MCF 10A (cell line): ENCODE measurements around the gene LDLRAD4. TPM values are rescaled to one million over a fixed set of nuclear protein-coding genes. Genes with fewer than 3 reads are reported as not detected.

Source experiments
- BruUV-seq: library from RNA; stranded (reverse); fragments of 400-500 nt; replicated peaks from 2 replicates; lab custom pipeline; 2021; lab: Mats Ljungman, UMichigan
- CTCF ChIA-PET: fragments of 300-600 bp; sonication (Branson Sonifier 250); formaldehyde crosslinking; extraction: SDS; loops from one replicate; lab custom pipeline; 2021; ENCODE audit warnings: antibody characterized with exemption, inconsistent platforms; lab: Yijun Ruan, JAX
- POLR2A ChIA-PET: fragments of 300-600, 350-650 bp; sonication (Branson Sonifier 250); formaldehyde crosslinking; extraction: SDS; loops from one replicate; lab custom pipeline; 2020; ENCODE audit warnings: antibody characterized with exemption, inconsistent platforms; lab: Yijun Ruan, JAX
- DNase-seq: peaks from one replicate; pipeline ENCODE4 v3.0.0-alpha.2; 2018; ENCODE audit not compliant: unreplicated experiment
- H3K27ac Mint-ChIP-seq: one replicate; pipeline ENCODE4 v1.8.0; 2022; ENCODE audit warnings: mild to moderate bottlenecking, low read depth, mixed read lengths; ENCODE audit not compliant: unreplicated experiment
- H3K27me3 Mint-ChIP-seq: one replicate; pipeline ENCODE4 v1.8.0; 2022; ENCODE audit warnings: mixed read lengths; ENCODE audit not compliant: insufficient read depth, unreplicated experiment
- H3K36me3 Mint-ChIP-seq: one replicate; pipeline ENCODE4 v1.8.0; 2022; ENCODE audit warnings: mild to moderate bottlenecking, moderate library complexity, mixed read lengths; ENCODE audit not compliant: insufficient read depth, unreplicated experiment
- H3K4me1 Mint-ChIP-seq: one replicate; pipeline ENCODE4 v1.8.0; 2022; ENCODE audit warnings: mixed read lengths; ENCODE audit not compliant: insufficient read depth, unreplicated experiment
- H3K4me3 Mint-ChIP-seq: one replicate; pipeline ENCODE4 v1.8.0; 2022; ENCODE audit warnings: mild to moderate bottlenecking, moderate library complexity, mixed read lengths; ENCODE audit not compliant: unreplicated experiment
- H3K9me3 Mint-ChIP-seq: one replicate; pipeline ENCODE4 v1.8.0; 2022; ENCODE audit warnings: mixed read lengths; ENCODE audit not compliant: unreplicated experiment
- CTCF ChIP-seq: fragments of 200-600 bp; IDR thresholded peaks from one replicate; pipeline ENCODE4 v1.8.0; 2022; ENCODE audit warnings: antibody characterized with exemption, mild to moderate bottlenecking; ENCODE audit not compliant: unreplicated experiment
- intact Hi-C: fragments of 100-400 bp; cut with micrococcal nuclease; formaldehyde crosslinking; loops from 2 replicates; pipeline ENCODE4 v1.14.1; 2022
- total RNA-seq: library from RNA; stranded (reverse); gene quantifications from 2 replicates; pipeline ENCODE4 v1.2.3, GENCODE V29; 2022

The LDLRAD4 gene
- total RNA-seq, 1 experiment from 2014 or later: not detected

GRCh38 chr18:13198701-13199100, 19.9 kb upstream of the LDLRAD4 start:
- intact Hi-C loops: no loop called here
- H3K36me3 Mint-ChIP-seq: no peaks in the 10 kb centered on the region
- BruUV-seq: no TSS peak
- no peak for TF ChIP-seq CTCF
- peaks cover 33% of the 10 kb centered on the region for H3K9me3 Mint-ChIP-seq
- CTCF ChIA-PET: no interaction called here
- H3K27me3 Mint-ChIP-seq: no peaks in the 10 kb centered on the region
- H3K4me1 Mint-ChIP-seq: no peaks in the 10 kb centered on the region
- DNase-seq: no peak
- no peak overlapping the region for H3K4me3 Mint-ChIP-seq
- H3K27ac Mint-ChIP-seq: no peak overlapping the region
- POLR2A ChIA-PET: no interaction called here

GRCh38 chr18:13199169-13199568, 19.4 kb upstream of the LDLRAD4 start:
- H3K4me3 Mint-ChIP-seq: no peak overlapping the region
- H3K36me3 Mint-ChIP-seq: no peaks in the 10 kb centered on the region
- ChIA-PET POLR2A (no interaction called here), CTCF (interaction anchor here (0.8 kb wide), 1 partner anchor 42 kb away, joined by 6 read pairs; no protein-coding TSS in a partner anchor)
- no peaks in the 10 kb centered on the region for H3K27me3 Mint-ChIP-seq
- H3K27ac Mint-ChIP-seq: no peak overlapping the region
- H3K4me1 Mint-ChIP-seq: no peaks in the 10 kb centered on the region
- intact Hi-C loops: no loop called here
- H3K9me3 Mint-ChIP-seq: peaks cover 33% of the 10 kb centered on the region
- no peak for DNase-seq
- TF ChIP-seq CTCF: no peak
- BruUV-seq: no TSS peak

GRCh38 chr18:13201292-13201691, 17.3 kb upstream of the LDLRAD4 start:
- POLR2A ChIA-PET: no interaction called here

GRCh38 chr18:13202571-13202970, 16.0 kb upstream of the LDLRAD4 start:
- Mint-ChIP-seq H3K27ac (no peak overlapping the region), H3K36me3 (no peaks in the 10 kb centered on the region), H3K9me3 (peaks cover 33% of the 10 kb centered on the region), H3K4me3 (no peak overlapping the region), H3K4me1 (no peaks in the 10 kb centered on the region), H3K27me3 (peaks cover 23% of the 10 kb centered on the region)
- ChIA-PET POLR2A (interaction anchor here (0.6 kb wide), 1 partner anchor 235 kb away, joined by 3 read pairs; no protein-coding TSS in a partner anchor), CTCF (interaction anchor here (1.1 kb wide), 1 partner anchor 43 kb away, joined by 3 read pairs; no protein-coding TSS in a partner anchor)
- BruUV-seq: no TSS peak
- intact Hi-C loops: no loop called here
- TF ChIP-seq CTCF: no peak
- no peak for DNase-seq

More at GRCh38 chr18:13201292-13201691, 17.3 kb upstream of the LDLRAD4 start:
- Mint-ChIP-seq H3K36me3 (no peaks in the 10 kb centered on the region), H3K4me1 (no peaks in the 10 kb centered on the region), H3K27ac (no peak overlapping the region), H3K27me3 (peaks cover 10% of the 10 kb centered on the region), H3K4me3 (no peak overlapping the region), H3K9me3 (peaks cover 33% of the 10 kb centered on the region)
- intact Hi-C loops: no loop called here
- TF ChIP-seq CTCF: no peak
- DNase-seq: no peak
- no TSS peak for BruUV-seq
- CTCF ChIA-PET: interaction anchor here (0.6 to 1.3 kb wide), 3 partner anchors 15 to 101 kb away, joined by 3 read pairs; no protein-coding TSS in a partner anchor
